ENCODE measurements around the gene CAMKK1.
"Not testable (repeated sequence)": the region's sequence is repeated elsewhere in the genome, so short reads cannot be mapped to it uniquely, and the experiment has no call there.

Gene CAMKK1

GRCh38 chr17:3875317-3875716 lies 17.5 kb downstream of the CAMKK1 start:
- no peak for DNase-seq

GRCh38 chr17:3873862-3874261 lies 19.0 kb downstream of the CAMKK1 start:
- DNase-seq: no peak

GRCh38 chr17:3870871-3871306 lies 22.0 kb downstream of the CAMKK1 start:
- no peak for DNase-seq

GRCh38 chr17:3867606-3868005 lies 25.2 kb downstream of the CAMKK1 start:
- no peak for DNase-seq

- DNase-seq: no peak
Measured at GRCh38 chr17:3867106-3867505, 25.7 kb downstream of the CAMKK1 start.

GRCh38 chr17:3866276-3866675 lies 26.6 kb downstream of the CAMKK1 start:
- no peak for DNase-seq

GRCh38 chr17:3865176-3865575 lies 27.7 kb downstream of the CAMKK1 start:
- peak; percentile 57 for DNase-seq

- DNase-seq: no peak
Measured at GRCh38 chr17:3864534-3864933, 28.3 kb downstream of the CAMKK1 start.

GRCh38 chr17:3861761-3862681 lies 30.8 kb downstream of the CAMKK1 start:
- no peak for DNase-seq

GRCh38 chr17:3860939-3861700 lies 31.7 kb downstream of the CAMKK1 start:
- no peak for DNase-seq

- no peak for DNase-seq
Measured at GRCh38 chr17:3859940-3860339, 32.9 kb downstream of the CAMKK1 start.

- DNase-seq: no peak
Measured at GRCh38 chr17:3857261-3858105, 35.4 kb downstream of the CAMKK1 start.

GRCh38 chr17:3854204-3854603 lies 38.6 kb downstream of the CAMKK1 start:
- not testable (repeated sequence) for DNase-seq

- no peak for DNase-seq
Measured at GRCh38 chr17:3852561-3852960, 40.3 kb downstream of the CAMKK1 start.

GRCh38 chr17:3851461-3852100 lies 41.3 kb downstream of the CAMKK1 start:
- no peak for DNase-seq

GRCh38 chr17:3848229-3848835 lies 44.5 kb downstream of the CAMKK1 start:
- no peak for DNase-seq

- no peak for DNase-seq
Measured at GRCh38 chr17:3847165-3847670, 45.6 kb downstream of the CAMKK1 start.

- no peak for DNase-seq
Measured at GRCh38 chr17:3846437-3847164, 46.3 kb downstream of the CAMKK1 start.

- peak; percentile 88 for DNase-seq
Measured at GRCh38 chr17:3845621-3846436, 47.0 kb downstream of the CAMKK1 start, which contains the start of gene NCBP3. TSS of gene NCBP3 (minus strand) at chr17:3846246. CDS start at chr17:3846223, 23 bp downstream.

GRCh38 chr17:3845291-3845620 lies 47.6 kb downstream of the CAMKK1 start:
- DNase-seq: no peak

Data from fibroblast of skin of back (primary cell).